ENCODE measurements around the gene PCED1A. TPM values are rescaled to one million over a fixed set of nuclear protein-coding genes. Genes with fewer than 3 reads are reported as not detected.

Gene PCED1A
- total and polyA plus RNA-seq, 2 donors (not counting 1 experiment from before 2014, with no cell fraction given): 96.8 to 176 TPM

- ChIA-PET POLR2A (no interaction called here), CTCF (interaction anchor here (0.6 kb wide), 1 partner anchor 263 kb away, joined by 3 read pairs; no protein-coding TSS in a partner anchor)
- 7% methylated on average over 58 of the region's 61 CpGs for WGBS (ENCODE audit: insufficient coverage)
- H3K27ac Mint-ChIP-seq: peak overlapping the region; percentile 16
- Histone ChIP-seq H3K79me2 (ENCODE audit: control insufficient read depth, insufficient read depth, low read length) (no peaks in the 10 kb centered on the region), H3K4me2 (replicated peaks; ENCODE audit: low read depth, low read length, poor library complexity, severe bottlenecking) (peak overlapping the region; percentile 75), H3K9ac (ENCODE audit: low read length) (peak overlapping the region; percentile 32), H3K27me3 (replicated peaks in 1 of 4; ENCODE audit: control extremely low read depth in 1 of 4, control insufficient read depth in 3 of 4, insufficient read depth in 4 of 4, low read length in 3 of 4) (peaks cover 0 to 50% (median 12%) of the 10 kb centered on the region in 4 experiments), H2AFZ (ENCODE audit: insufficient read depth, low read depth, low read length, poor library complexity, severe bottlenecking) (peak overlapping the region; percentile 76), H4K20me1 (ENCODE audit: control insufficient read depth, insufficient read depth, low read length, poor library complexity, severe bottlenecking) (no peaks in the 10 kb centered on the region), H3K27ac (ENCODE audit: low read length in 2 of 2) (no peak overlapping the region), H3K36me3 (replicated peaks in 1 of 2; ENCODE audit: control extremely low read depth in 1 of 2, control insufficient read depth in 1 of 2, extremely low read depth in 1 of 2, insufficient read depth in 2 of 2, low read length in 1 of 2) (no peaks in the 10 kb centered on the region), H3K9me3 (ENCODE audit: control extremely low read depth in 1 of 3, control insufficient read depth in 2 of 3, insufficient read depth in 1 of 3, low read length in 2 of 3) (peaks cover 0 to 15% (median 0%) of the 10 kb centered on the region in 3 donors), H3K4me1 (ENCODE audit: control insufficient read depth in 2 of 2, insufficient read depth in 2 of 2, low read length in 2 of 2) (peaks cover 22 to 26% of the 10 kb centered on the region in 2 donors), H3K4me3 (ENCODE audit: control extremely low read depth in 1 of 5, extremely low read depth in 1 of 5, insufficient read depth in 1 of 5, low read depth in 2 of 5, low read length in 4 of 5) (peak overlapping the region; percentile 13 to 47 (median 29))
- H3K9me3 Mint-ChIP-seq (ENCODE audit: insufficient read depth): no peaks in the 10 kb centered on the region
- intact Hi-C loops (cut with micrococcal nuclease): no loop called here
- ATAC-seq (ENCODE audit: low read depth): peak; percentile 19
- peaks cover 32% of the 10 kb centered on the region for H3K4me1 Mint-ChIP-seq
- peak overlapping the region; percentile 95 for H3K4me3 Mint-ChIP-seq
- H3K27me3 Mint-ChIP-seq: peaks cover 57% of the 10 kb centered on the region
- TF ChIP-seq EZH2 (IDR thresholded peaks at IDR 0.05; ENCODE audit: borderline replicate concordance, insufficient read depth, low read depth, low read length, poor library complexity, severe bottlenecking): no peak
- TF ChIP-seq, protein P1, sequence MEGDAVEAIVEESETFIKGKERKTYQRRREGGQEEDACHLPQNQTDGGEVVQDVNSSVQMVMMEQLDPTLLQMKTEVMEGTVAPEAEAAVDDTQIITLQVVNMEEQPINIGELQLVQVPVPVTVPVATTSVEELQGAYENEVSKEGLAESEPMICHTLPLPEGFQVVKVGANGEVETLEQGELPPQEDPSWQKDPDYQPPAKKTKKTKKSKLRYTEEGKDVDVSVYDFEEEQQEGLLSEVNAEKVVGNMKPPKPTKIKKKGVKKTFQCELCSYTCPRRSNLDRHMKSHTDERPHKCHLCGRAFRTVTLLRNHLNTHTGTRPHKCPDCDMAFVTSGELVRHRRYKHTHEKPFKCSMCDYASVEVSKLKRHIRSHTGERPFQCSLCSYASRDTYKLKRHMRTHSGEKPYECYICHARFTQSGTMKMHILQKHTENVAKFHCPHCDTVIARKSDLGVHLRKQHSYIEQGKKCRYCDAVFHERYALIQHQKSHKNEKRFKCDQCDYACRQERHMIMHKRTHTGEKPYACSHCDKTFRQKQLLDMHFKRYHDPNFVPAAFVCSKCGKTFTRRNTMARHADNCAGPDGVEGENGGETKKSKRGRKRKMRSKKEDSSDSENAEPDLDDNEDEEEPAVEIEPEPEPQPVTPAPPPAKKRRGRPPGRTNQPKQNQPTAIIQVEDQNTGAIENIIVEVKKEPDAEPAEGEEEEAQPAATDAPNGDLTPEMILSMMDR (IDR thresholded peaks at IDR 0.05): no peak
- DNase-seq: no peak
Measured at GRCh38 chr20:2799688-2800520, 40.6 kb downstream of the PCED1A start.

DNA sequence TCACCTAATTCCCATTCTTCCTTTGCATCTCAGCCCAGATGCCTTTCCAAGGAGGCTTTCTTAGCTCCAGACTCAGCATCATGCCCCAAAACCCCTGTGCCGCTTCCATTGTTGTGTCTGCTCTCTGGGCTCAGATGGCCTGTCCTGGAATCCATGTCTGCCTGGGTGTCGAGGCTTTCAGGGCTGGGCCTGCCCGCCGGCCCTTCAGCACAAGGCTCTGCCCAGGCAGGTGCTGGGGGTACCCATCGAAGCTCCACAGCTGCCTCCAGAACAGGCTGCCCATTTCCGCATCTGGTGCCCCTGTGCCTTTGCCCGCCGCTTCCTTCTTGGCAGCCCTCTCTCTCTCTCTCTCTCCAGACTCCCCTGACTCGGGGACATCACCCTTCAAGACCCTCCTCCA, 41.2 kb downstream of the PCED1A start:
- no peaks in the 10 kb centered on the region for H3K9me3 Mint-ChIP-seq (ENCODE audit: insufficient read depth)
- DNase-seq (no peak), ATAC-seq (ENCODE audit: low read depth) (no peak)
- 47% methylated on average over 8 of the region's 9 CpGs for WGBS (ENCODE audit: insufficient coverage)
- Histone ChIP-seq H4K20me1 (ENCODE audit: control insufficient read depth, insufficient read depth, low read length, poor library complexity, severe bottlenecking) (no peaks in the 10 kb centered on the region), H3K27ac (ENCODE audit: low read length in 2 of 2) (no peak overlapping the region), H3K36me3 (replicated peaks in 1 of 2; ENCODE audit: control extremely low read depth in 1 of 2, control insufficient read depth in 1 of 2, extremely low read depth in 1 of 2, insufficient read depth in 2 of 2, low read length in 1 of 2) (no peaks in the 10 kb centered on the region), H3K79me2 (ENCODE audit: control insufficient read depth, insufficient read depth, low read length) (no peaks in the 10 kb centered on the region), H2AFZ (ENCODE audit: insufficient read depth, low read depth, low read length, poor library complexity, severe bottlenecking) (peak overlapping the region; percentile 76), H3K4me3 (ENCODE audit: control extremely low read depth in 1 of 5, extremely low read depth in 1 of 5, insufficient read depth in 1 of 5, low read depth in 2 of 5, low read length in 4 of 5) (peak overlapping the region in 3 of 5 experiments; percentile 29 to 47 (median 31)), H3K9ac (ENCODE audit: low read length) (no peak overlapping the region), H3K27me3 (replicated peaks in 1 of 4; ENCODE audit: control extremely low read depth in 1 of 4, control insufficient read depth in 3 of 4, insufficient read depth in 4 of 4, low read length in 3 of 4) (peaks cover 0 to 48% (median 12%) of the 10 kb centered on the region in 4 experiments), H3K4me1 (ENCODE audit: control insufficient read depth in 2 of 2, insufficient read depth in 2 of 2, low read length in 2 of 2) (peaks cover 22 to 26% of the 10 kb centered on the region in 2 donors), H3K4me2 (replicated peaks; ENCODE audit: low read depth, low read length, poor library complexity, severe bottlenecking) (peak overlapping the region; percentile 75), H3K9me3 (ENCODE audit: control extremely low read depth in 1 of 3, control insufficient read depth in 2 of 3, insufficient read depth in 1 of 3, low read length in 2 of 3) (peaks cover 0 to 15% (median 0%) of the 10 kb centered on the region in 3 donors)
- ChIA-PET POLR2A (no interaction called here), CTCF (no interaction called here)
- peak overlapping the region; percentile 95 for H3K4me3 Mint-ChIP-seq
- H3K4me1 Mint-ChIP-seq: peaks cover 32% of the 10 kb centered on the region
- TF ChIP-seq, protein P1 (IDR thresholded peaks at IDR 0.05): no peak
- no peak for TF ChIP-seq EZH2 (IDR thresholded peaks at IDR 0.05; ENCODE audit: borderline replicate concordance, insufficient read depth, low read depth, low read length, poor library complexity, severe bottlenecking)
- H3K27me3 Mint-ChIP-seq: peaks cover 54% of the 10 kb centered on the region
- intact Hi-C loops (cut with micrococcal nuclease): no loop called here
- no peak overlapping the region for H3K27ac Mint-ChIP-seq

Measured in B cell (primary cell).